Astrocyte (in vitro differentiated cells and primary cell): ENCODE data around the gene ARID4B. TPM values are rescaled to one million over a fixed set of nuclear protein-coding genes. Genes with fewer than 3 reads are reported as not detected.

Experiments used
- DNase-seq: peaks from one replicate; pipeline ENCODE4 v3.0.0-alpha.2; 2010; ENCODE audit warnings: low read depth
- FAIRE-seq: peaks from 2 replicates; lab custom pipeline; 2011; peaks lifted over from hg19 to GRCh38; lab: Jason Lieb, UNC
- H2AFZ ChIP-seq: 2 replicates; pipeline ENCODE4 v1.6.0; 2012; ENCODE audit warnings: low read depth, low read length, inconsistent platforms
- H3K27ac ChIP-seq: 2 replicates; pipeline ENCODE4 v1.5.1; 2011; ENCODE audit warnings: low read depth, low read length, inconsistent platforms
- H3K27me3 ChIP-seq: 2 replicates; pipeline ENCODE4 v1.6.0; 2011; ENCODE audit warnings: low read length, inconsistent platforms; ENCODE audit not compliant: insufficient read depth
- H3K36me3 ChIP-seq: 2 replicates; pipeline ENCODE4 v1.5.1; 2011; ENCODE audit warnings: low read length, inconsistent platforms; ENCODE audit not compliant: insufficient read depth
- H3K4me1 ChIP-seq: 2 replicates; pipeline ENCODE4 v1.5.1; 2011; ENCODE audit warnings: low read length, inconsistent platforms; ENCODE audit not compliant: insufficient read depth
- H3K4me2 ChIP-seq: 2 replicates; pipeline ENCODE4 v1.6.0; 2012; ENCODE audit warnings: low read length, inconsistent platforms
- H3K4me3 ChIP-seq: 2 replicates; pipeline ENCODE4 v1.5.1; 2011; ENCODE audit warnings: low read depth, mild to moderate bottlenecking, low read length, inconsistent platforms; ENCODE audit not compliant: insufficient read depth
- H3K79me2 ChIP-seq: 2 replicates; pipeline ENCODE4 v1.6.0; 2012; ENCODE audit warnings: mild to moderate bottlenecking, low read length, inconsistent platforms; ENCODE audit not compliant: insufficient read depth
- H3K9ac ChIP-seq: 2 replicates; pipeline ENCODE4 v1.6.0; 2012; ENCODE audit warnings: mild to moderate bottlenecking, low read length, inconsistent platforms
- H3K9me3 ChIP-seq: 2 replicates; pipeline ENCODE4 v1.5.1; 2012; ENCODE audit warnings: low read depth, mild to moderate bottlenecking, low read length, inconsistent platforms; ENCODE audit not compliant: insufficient read depth
- H4K20me1 ChIP-seq: 2 replicates; pipeline ENCODE4 v1.6.0; 2012; ENCODE audit warnings: low read length, inconsistent platforms; ENCODE audit not compliant: insufficient read depth
- H3K27ac Mint-ChIP-seq: one replicate; pipeline ENCODE4 v1.8.0; 2021; ENCODE audit warnings: mild to moderate bottlenecking, mixed read lengths; ENCODE audit not compliant: unreplicated experiment
- H3K27me3 Mint-ChIP-seq: one replicate; pipeline ENCODE4 v1.8.0; 2021; ENCODE audit warnings: low read depth, mixed read lengths; ENCODE audit not compliant: unreplicated experiment
- H3K36me3 Mint-ChIP-seq: one replicate; pipeline ENCODE4 v1.8.0; 2021; ENCODE audit warnings: low read depth, mixed read lengths; ENCODE audit not compliant: unreplicated experiment
- H3K4me1 Mint-ChIP-seq: one replicate; pipeline ENCODE4 v1.8.0; 2021; ENCODE audit warnings: low read depth, mixed read lengths; ENCODE audit not compliant: unreplicated experiment
- H3K4me3 Mint-ChIP-seq: one replicate; pipeline ENCODE4 v1.8.0; 2021; ENCODE audit warnings: mild to moderate bottlenecking, moderate library complexity, mixed read lengths; ENCODE audit not compliant: unreplicated experiment
- H3K9me3 Mint-ChIP-seq: one replicate; pipeline ENCODE4 v1.8.0; 2021; ENCODE audit warnings: mild to moderate bottlenecking, mixed read lengths; ENCODE audit not compliant: unreplicated experiment
- CTCF ChIP-seq: IDR thresholded peaks from 2 replicates; pipeline ENCODE4 v1.5.1; 2011; ENCODE audit warnings: low read depth, mild to moderate bottlenecking, inconsistent platforms, low read length, moderate library complexity; ENCODE audit not compliant: insufficient read depth
- EZH2 ChIP-seq: IDR thresholded peaks from 2 replicates; pipeline ENCODE4 v1.6.1; 2012; ENCODE audit warnings: mild to moderate bottlenecking, low read length, inconsistent platforms; ENCODE audit not compliant: insufficient read depth
- total RNA-seq: library from RNA; stranded (reverse); gene quantifications from 2 replicates; pipeline ENCODE4 v1.2.1, GENCODE V29; 2021

The ARID4B gene
- total RNA-seq, 1 donor from 2014 or later, result 38.6 TPM

GRCh38 chr1:235315735-235316134 lies 12.2 kb downstream of the ARID4B start:
- peaks cover 94% of the 10 kb centered on the region for H4K20me1 ChIP-seq
- no peaks in the 10 kb centered on the region for H3K36me3 Mint-ChIP-seq
- DNase-seq (no peak), FAIRE-seq (no peak)
- no peaks in the 10 kb centered on the region for H3K36me3 ChIP-seq
- TF ChIP-seq CTCF (no peak), EZH2 (no peak)
- H3K79me2 ChIP-seq, result peaks cover 98% of the 10 kb centered on the region
- H3K27me3 Mint-ChIP-seq, result no peaks in the 10 kb centered on the region
- H2AFZ ChIP-seq, result no peak overlapping the region
- no peaks in the 10 kb centered on the region for H3K9me3 ChIP-seq
- peaks cover 17% of the 10 kb centered on the region for H3K4me1 Mint-ChIP-seq
- no peak overlapping the region for H3K27ac ChIP-seq
- H3K27me3 ChIP-seq, result no peaks in the 10 kb centered on the region
- no peaks in the 10 kb centered on the region for H3K9me3 Mint-ChIP-seq
- no peak overlapping the region for H3K4me3 ChIP-seq
- H3K27ac Mint-ChIP-seq, result no peak overlapping the region
- H3K9ac ChIP-seq, result no peak overlapping the region
- H3K4me2 ChIP-seq, result no peak overlapping the region
- H3K4me1 ChIP-seq, result no peaks in the 10 kb centered on the region
- H3K4me3 Mint-ChIP-seq, result no peak overlapping the region

DNA sequence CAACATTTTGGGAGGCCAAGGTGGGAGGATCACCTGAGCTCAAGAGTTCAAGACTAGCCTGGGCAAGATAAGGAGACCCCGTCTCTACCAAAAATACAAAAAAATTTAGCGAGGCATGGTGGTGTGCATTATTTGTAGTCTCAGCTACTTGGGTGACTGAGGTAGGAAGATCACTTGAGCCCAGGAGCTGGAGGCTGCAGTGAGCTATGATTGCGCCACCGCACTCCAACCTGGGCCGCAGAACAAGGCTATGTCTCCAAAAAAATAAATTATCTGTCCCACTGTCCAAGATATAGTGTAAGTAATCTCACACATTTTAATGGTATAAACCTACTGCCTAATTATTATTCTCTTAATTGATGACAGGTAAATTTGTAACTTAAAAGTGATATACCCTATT lies 12.8 kb downstream of the ARID4B start:
- TF ChIP-seq EZH2 (no peak), CTCF (no peak)
- Histone ChIP-seq H3K9me3 (no peaks in the 10 kb centered on the region), H4K20me1 (peaks cover 94% of the 10 kb centered on the region), H3K4me2 (no peak overlapping the region), H3K36me3 (no peaks in the 10 kb centered on the region), H2AFZ (no peak overlapping the region), H3K27ac (no peak overlapping the region), H3K79me2 (peaks cover 98% of the 10 kb centered on the region), H3K4me1 (no peaks in the 10 kb centered on the region), H3K9ac (no peak overlapping the region), H3K4me3 (no peak overlapping the region), H3K27me3 (no peaks in the 10 kb centered on the region)
- no peak for DNase-seq
- Mint-ChIP-seq H3K27me3 (no peaks in the 10 kb centered on the region), H3K27ac (no peak overlapping the region), H3K9me3 (no peaks in the 10 kb centered on the region), H3K4me1 (peaks cover 17% of the 10 kb centered on the region), H3K4me3 (no peak overlapping the region), H3K36me3 (no peaks in the 10 kb centered on the region)
- FAIRE-seq, result no peak

DNA sequence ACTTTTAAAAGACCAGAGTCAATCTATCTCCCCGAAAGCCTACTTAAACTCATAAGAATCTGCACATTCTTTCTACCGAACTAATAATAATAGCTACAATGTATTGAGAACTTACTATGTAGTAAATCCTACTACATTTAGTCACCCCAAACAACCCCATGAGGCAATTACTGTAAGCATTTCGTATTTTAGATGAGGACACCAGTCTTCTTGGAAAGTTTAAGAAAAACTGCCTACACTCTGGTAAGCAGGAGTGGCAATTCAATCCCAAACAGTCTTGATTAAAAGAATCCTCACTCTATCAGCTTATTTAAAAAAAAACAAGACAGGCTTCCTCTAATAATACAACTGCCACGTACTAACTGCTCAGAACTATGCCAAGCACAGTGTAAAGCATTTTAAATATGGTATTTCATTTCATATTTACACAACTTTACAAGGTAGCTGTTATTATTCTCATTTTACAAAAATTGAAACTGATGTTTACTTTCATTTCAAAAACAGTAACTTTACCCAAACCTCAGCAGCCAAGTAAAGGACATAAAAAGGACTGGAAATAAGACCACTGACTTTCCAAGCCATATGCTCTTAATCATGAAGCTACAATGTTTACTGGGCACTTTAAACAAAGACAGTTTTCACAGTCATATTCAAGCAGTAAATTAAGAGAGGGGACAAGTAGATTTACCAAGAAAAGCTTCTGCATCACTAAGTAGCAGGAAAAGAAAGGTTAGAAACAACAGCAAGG lies 13.9 kb downstream of the ARID4B start:
- peaks cover 1% of the 10 kb centered on the region for H3K36me3 Mint-ChIP-seq
- FAIRE-seq, result no peak
- H3K4me1 Mint-ChIP-seq, result peaks cover 17% of the 10 kb centered on the region
- Histone ChIP-seq H3K36me3 (no peaks in the 10 kb centered on the region), H3K9me3 (no peaks in the 10 kb centered on the region), H2AFZ (no peak overlapping the region), H3K4me1 (no peaks in the 10 kb centered on the region), H3K79me2 (peaks cover 92% of the 10 kb centered on the region), H4K20me1 (peaks cover 84% of the 10 kb centered on the region), H3K4me2 (peak overlapping the region; percentile 33), H3K4me3 (no peak overlapping the region), H3K27me3 (no peaks in the 10 kb centered on the region), H3K27ac (no peak overlapping the region), H3K9ac (no peak overlapping the region)
- H3K4me3 Mint-ChIP-seq, result peak overlapping the region; percentile 36
- no peaks in the 10 kb centered on the region for H3K9me3 Mint-ChIP-seq
- no peak for DNase-seq
- H3K27ac Mint-ChIP-seq, result no peak overlapping the region
- TF ChIP-seq EZH2 (no peak), CTCF (no peak)
- H3K27me3 Mint-ChIP-seq, result no peaks in the 10 kb centered on the region
